PC-9 (cell line): Measurements from ENCODE around the gene ROBO2.

Experiments used
- CTCF ChIP-seq: fragments of 200-600 bp; sonication (generic); conservative IDR thresholded peaks from 2 replicates; pipeline ENCODE4 v1.6.1; 2017; ENCODE audit warnings: mixed run types, antibody characterized with exemption, mild to moderate bottlenecking, moderate library complexity
- EZH2 ChIP-seq: fragments of 200-600 bp; sonication (generic); IDR thresholded peaks from 2 replicates; pipeline ENCODE4 v1.8.0; 2017; ENCODE audit warnings: antibody characterized with exemption, low read depth

- no peak for TF ChIP-seq CTCF
- TF ChIP-seq EZH2: no peak
Observed at GRCh38 chr3:77466562-77467115, 426.7 kb downstream of the ROBO2 start.
